HG02938 (cell line): ENCODE results near the gene ICE1.

Source experiments
- ATAC-seq: cut with Tn5 transposase; IDR thresholded peaks from one replicate; pipeline ENCODE4 v1.9.1; 2021; ENCODE audit warnings: mild to moderate bottlenecking, moderate library complexity; ENCODE audit not compliant: unreplicated experiment

ICE1 gene

DNA sequence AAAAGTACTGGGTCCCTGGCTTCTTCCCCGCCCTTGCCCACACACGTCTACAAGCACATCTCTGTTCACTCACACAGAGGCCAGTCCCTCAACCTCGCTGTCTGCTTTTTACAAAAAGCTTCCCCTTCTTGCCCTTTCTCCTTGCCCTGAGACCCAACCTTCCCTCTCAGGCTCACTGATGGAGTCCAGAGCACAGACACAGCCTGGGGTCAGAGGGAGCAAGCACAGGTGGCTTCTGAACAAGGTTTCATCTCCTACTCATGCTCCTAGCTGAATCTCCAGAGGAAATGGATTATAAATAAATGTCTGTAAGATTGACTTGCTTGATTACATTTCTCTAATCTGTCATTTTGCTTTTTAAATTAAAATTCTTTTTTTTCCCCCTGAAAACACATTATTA is 101.8 kb downstream of the ICE1 start:
- ATAC-seq: no peak

DNA sequence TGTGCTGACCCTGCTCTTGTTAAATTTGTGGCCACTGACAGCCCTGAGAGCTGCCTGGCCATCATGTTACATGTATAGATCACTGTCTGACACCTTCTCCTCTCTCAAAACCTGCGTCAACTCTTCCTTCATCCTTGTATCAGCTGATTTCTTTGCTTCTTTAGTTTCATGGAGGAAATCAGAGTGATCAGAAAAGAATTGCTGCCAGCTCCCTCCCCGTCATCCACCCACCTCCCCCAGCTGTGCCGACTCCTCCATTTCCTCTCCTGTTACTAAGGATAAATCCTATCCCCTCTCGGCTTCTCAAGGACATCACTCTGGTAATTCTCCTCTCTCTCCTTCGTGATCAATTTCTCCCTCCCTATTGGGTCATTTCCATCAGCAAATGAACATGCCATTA is 108.9 kb downstream of the ICE1 start:
- no peak for ATAC-seq

DNA sequence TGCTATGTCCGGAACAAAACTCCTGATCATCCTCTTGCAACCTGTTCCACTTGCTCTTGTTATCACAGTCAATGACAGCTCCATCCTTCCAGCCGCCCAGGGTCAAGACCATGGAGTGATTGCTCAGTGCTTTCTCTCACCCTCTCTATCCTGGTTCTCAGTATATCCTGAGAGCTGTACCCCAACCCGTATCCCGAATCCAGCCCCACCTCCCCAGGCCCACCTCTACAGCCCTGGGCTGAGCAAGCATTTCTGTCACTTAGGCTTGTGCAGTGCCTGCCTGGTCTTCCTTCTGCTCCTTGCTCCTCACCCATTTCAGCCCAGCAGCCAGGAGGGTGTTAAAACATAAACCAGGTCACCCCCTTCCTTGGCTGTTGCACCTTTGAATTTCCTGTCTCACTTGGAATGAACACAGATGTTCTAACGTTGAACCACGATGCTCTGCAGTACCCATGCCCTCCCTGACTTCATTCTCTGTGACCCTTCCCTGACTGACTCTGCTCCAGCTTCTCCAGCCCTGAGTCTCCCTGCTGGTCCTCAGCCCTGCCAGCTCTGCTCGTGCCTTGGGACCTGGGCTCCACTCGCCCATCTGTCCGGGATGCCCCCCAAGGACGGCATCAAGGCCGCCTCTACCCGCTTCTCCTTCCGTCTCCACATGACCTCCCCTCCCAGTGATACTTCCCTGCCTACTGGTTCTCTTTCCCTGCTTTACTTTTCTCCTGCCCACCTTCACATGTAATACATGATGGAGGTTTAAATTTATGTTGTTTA is 110.0 kb downstream of the ICE1 start:
- ATAC-seq: no peak

DNA sequence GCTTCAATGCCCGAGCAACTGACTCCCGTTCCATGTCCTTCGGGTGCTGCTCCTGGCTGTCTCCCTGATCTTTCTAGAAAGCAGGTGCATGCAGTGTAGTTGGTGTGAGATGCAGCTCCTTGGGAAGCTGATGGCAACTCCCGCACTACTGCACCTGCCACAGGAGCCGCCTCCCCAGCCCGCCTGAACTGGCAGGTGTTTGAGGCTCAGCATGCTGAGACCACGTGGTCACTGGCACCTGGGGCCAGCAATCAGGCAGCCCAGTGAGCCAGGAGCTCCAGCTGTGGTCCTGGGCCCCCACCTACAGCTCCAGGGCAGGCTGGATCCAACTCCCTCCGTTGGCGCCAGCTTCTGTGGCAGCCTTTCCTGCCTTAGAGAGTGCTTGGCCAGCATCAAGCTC is 111.5 kb downstream of the ICE1 start:
- ATAC-seq: no peak

GRCh38 chr5:5534333-5534732 is 111.9 kb downstream of the ICE1 start:
- ATAC-seq: no peak

- ATAC-seq: no peak
Observed at GRCh38 chr5:5536871-5537270, 114.4 kb downstream of the ICE1 start.

- no peak for ATAC-seq
Observed at GRCh38 chr5:5537426-5537825, 114.9 kb downstream of the ICE1 start.

DNA sequence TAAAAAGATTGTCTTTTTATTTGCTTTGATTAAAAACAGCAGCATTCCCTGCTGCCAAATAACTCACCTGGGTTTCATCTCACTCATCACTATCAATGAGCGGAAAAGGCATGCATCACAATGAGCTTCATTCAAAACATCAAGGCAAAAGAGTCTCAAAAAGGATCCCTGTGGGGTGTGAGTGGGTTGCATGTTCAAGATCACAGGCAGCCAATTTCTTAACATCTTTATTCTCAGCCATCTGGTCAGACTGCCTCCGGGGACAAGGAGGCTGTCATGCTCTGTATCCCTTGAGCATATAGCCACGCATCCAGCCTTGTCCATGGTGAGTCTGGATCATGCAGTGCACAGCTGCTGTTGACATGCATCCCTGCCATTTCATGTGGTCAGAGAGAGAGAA is 117.1 kb downstream of the ICE1 start:
- ATAC-seq: no peak
